Right renal cortex interstitium (tissue), 3 donors: ENCODE measurements around the gene DUSP22. TPM values are rescaled to one million over a fixed set of nuclear protein-coding genes. Genes with fewer than 3 reads are reported as not detected.

ENCODE experiments used
- DNase-seq, 3 donors: peaks; one replicate each; pipeline ENCODE4 v3.0.0-alpha.2; 2013; ENCODE audit warnings: low read depth in 3 of 3, low spot score in 2 of 3
- polyA plus RNA-seq, 3 donors: library from polyadenylated mRNA; unstranded; fragments of 120-200 nt; gene quantifications; one replicate each; pipeline ENCODE4 v1.2.1, GENCODE V29; 2013; ENCODE audit not compliant: insufficient read length in 3 of 3

Gene DUSP22
- polyA plus RNA-seq, 3 donors, result 19.5 to 21.7 (median 19.8) TPM

GRCh38 chr6:336159-337114 lies 44.1 kb downstream of the DUSP22 start:
- no peak for DNase-seq

DNA sequence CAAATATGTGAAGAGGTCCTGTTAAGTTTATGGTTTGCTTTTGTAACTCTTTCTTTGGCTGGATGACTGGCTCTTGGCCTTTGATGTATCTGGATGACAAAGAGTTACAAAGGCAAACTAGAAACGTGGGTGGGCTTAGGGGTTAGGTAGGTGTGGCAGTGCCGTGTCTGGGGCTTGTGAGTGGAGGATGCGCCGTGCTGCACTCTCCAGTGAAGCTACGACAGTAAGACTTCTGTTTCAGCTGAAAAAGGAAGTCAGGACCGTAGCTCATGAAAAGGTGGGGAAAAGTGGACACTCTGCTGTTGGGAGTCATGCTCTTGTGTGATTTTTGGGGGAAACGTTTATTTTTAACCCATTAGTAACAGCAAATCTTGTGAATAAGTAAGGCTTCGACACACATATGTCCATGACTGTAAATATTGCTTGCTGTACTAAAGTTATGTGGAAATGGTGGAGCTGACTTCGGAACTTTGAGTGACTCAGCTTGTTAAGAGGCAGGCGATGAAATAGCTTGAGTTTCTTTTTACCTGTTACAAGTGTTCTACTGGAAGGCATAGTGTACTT lies 45.6 kb downstream of the DUSP22 start:
- no peak for DNase-seq

- no peak for DNase-seq
Measured at GRCh38 chr6:338815-339262, 46.6 kb downstream of the DUSP22 start.

DNA sequence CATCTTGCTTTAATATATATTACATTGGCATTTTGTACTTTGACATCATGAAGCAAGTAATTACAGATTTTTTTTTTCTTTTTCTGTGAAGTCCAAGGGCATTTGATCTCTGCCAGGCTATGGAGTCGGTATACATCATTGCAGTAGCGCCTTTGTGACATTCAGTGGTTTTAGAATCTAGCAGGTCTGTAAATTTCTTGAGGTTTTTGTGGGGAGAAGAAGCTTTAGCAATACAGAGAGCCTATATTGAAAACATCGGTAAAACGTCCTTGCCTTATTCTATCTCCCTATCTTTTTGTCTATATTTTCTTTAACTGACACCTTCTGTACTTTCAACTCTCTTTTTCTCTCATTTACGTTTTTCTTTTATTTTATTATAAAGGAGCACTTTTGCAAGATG lies 47.2 kb downstream of the DUSP22 start:
- DNase-seq, result no peak

DNA sequence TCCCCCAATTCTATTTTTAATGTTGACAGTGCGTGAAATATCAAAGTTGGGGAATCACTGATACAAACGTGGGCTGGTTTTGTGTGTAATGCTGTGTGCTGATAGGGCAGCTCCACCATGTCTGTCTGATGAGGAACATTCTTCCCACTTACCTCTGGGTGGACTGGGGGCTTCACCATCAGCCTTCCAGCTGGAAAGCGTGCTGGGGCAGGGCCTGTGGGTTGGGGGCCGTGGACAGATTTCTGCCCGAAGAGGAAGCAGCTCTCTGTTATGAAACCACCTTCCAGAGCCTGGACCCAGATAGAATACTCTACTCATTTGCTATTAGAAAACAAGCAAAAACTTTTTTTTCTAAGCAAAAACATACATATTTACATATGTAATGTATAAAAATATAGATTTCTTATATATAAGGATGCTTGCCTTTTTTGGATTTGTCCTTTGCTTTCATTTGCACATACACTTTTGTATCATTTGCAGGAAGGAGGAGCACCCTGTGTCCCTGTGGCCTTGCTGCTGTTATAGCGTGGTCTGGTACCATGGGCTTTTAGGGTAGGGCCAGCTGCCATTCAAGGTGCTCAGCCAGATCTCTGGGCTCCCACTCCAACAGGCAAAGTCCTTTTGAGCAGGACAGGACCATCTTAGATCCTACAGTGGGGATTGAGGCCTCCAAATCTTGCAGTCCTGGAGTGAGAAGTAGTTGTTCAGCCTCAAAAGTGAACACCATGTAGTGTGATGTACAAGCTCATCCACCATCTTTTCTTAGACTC lies 48.1 kb downstream of the DUSP22 start:
- DNase-seq, result no peak

- no peak for DNase-seq
Measured at GRCh38 chr6:340991-341827, 48.9 kb downstream of the DUSP22 start.

DNA sequence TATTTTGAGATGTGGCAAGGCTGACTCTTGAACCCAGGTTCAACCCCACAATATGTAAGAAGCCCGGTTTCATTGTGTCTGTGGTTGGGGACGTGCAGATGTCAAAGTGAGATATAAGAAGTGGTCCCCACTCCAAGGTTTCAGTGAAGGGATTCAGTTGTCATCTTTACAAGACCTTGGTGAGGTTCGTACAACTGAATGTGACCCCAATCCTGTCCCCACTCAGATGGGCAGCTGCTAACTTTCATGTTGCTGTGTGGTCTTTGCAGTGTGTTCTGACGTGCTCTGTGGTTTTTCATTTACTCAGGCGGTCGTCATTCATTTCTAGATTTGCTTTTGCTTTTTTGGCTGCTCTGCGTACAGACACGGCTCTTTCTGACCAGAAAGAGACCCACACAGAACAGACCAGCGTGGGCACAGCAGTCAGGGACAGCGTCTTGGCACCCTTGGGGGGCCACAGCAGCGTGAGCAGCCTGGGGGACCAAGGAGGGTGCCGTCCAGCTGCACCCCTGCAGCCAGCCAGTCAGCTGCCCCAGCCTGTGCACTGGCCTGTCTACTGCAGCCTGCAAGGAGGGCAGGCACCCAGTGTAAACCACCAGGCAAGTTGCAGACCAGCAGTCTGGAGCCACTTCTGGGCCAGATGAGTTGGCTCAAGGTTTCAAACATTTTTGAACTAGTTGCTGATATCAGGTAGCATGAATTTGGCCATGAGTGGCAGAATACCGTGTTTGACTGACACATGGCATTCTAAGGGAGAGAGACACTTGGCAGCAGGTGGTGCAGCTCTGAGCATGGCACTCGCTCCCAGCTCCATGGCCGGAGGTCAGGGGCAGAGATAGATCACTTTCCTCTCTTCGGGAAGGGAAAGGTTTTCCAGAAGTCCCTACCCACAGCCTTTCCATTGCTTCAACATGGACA lies 49.9 kb downstream of the DUSP22 start:
- no peak for DNase-seq

GRCh38 chr6:342832-343179 lies 50.5 kb downstream of the DUSP22 start:
- no peak for DNase-seq

DNA sequence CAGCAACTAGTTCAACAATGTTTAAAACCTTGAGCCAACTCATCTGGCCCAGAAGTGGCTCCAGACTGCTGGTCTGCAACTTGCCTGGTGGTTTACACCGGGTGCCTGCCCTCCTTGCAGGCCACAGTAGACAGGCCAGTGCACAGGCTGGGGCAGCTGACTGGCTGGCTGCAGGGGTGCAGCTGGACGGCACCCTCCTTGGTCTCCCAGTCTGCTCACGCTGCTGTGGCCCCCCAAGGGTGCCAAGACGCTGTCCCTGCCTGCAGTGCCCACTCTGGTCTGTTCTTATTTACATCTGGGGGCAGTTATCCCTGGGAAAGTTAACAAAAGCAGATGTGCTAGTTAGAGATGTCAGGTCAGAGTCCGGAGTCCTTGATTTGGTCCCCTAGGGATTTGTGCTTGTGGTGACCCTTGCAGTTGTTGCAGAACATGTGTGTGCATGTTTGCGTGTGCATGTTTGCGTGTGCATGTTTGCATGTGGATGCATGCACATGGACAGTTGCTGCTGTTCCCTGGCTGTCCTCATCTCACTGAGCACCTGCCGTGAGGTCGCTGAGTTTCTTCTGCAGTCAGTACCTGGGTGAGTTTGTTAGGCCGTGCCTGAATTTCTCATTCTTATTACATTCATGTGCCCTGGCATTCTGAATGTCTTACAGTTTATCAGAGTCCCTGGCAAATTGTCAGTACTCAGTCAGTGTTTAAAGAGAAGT lies 51.1 kb downstream of the DUSP22 start:
- DNase-seq, result no peak

GRCh38 chr6:343960-344815 lies 51.9 kb downstream of the DUSP22 start:
- DNase-seq, result no peak

GRCh38 chr6:344816-345340 lies 52.6 kb downstream of the DUSP22 start:
- no peak for DNase-seq

DNA sequence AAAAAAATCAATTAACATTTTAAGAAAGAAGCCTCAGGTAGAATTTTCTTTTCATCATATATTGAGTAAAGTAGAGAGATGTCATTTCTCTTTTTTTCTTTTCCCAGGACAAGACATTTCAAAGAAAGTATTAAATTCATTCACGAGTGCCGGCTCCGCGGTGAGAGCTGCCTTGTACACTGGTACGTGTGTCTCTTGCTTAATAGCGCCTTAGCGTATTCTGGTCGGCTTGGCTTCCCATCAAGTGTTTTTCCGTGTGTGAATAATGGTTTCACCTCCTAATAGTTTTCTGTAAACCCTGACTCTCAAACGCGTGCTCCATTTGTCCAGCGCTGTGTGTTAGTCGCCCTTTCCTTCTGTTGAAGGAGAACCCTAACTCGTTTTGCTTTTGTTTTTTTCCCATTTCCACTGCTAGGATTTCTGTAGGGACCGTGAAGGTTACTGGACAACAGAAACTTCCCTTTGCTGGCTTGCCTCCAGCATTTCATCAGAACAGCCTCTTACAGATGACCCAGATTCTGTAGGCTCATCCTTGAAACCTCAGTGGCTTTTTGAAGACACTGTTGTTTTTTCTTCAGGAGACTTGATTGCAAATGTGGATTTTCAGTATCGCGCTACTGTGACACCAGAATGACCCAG lies 53.6 kb downstream of the DUSP22 start:
- DNase-seq, result no peak

GRCh38 chr6:346386-347030 lies 54.2 kb downstream of the DUSP22 start:
- DNase-seq, result no peak

GRCh38 chr6:347232-347631 lies 54.9 kb downstream of the DUSP22 start:
- DNase-seq, result no peak

GRCh38 chr6:347951-348859 lies 55.9 kb downstream of the DUSP22 start:
- DNase-seq, result no peak
